ENCODE results near the gene CUTC.
"Not testable (repeated sequence)": the region's sequence is repeated elsewhere in the genome, so short reads cannot be mapped to it uniquely, and the experiment has no call there.

CUTC gene

DNA sequence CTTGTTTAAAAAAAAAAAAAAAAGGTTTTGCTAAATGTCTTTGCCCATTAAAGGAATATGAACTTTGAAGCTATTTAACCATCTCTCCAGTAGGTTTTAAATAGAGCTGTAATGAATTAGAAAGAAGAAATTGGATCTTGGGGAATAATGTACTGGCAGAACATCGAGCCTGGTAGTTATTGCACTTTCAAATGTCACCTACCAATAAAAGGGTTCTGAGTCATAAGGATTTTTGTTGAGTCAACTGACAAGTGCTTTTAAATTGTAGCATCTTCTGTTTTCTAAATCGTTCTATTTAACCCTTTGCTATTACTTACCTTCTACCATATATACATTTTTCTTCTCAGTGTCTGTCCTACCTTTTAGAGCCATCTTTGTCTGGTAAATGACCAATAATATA is 10.7 kb downstream of the CUTC start:
- no peak for DNase-seq (ENCODE audit: low read depth, low spot score)

GRCh38 chr10:99743841-99744240 is 11.8 kb downstream of the CUTC start:
- DNase-seq (ENCODE audit: low read depth, low spot score), result no peak

DNA sequence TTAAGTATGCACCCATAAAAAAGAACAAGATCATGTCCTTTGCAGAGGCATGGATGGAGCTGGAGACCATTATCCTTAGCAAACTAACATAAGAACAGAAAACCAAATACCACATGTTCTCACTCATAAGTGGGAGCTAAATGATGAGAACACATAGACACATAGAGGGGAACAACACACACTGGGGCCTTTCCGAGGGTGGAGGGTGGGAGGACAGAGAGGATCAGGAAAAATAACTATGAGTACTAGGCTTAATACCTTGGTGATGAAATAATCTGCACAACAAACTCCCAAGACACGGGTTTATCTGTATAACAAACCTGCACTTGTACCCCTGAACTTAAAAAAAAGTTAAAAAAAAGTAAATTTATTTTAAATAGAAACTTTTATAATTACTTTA is 14.1 kb downstream of the CUTC start:
- not testable (repeated sequence) for DNase-seq (ENCODE audit: low read depth, low spot score)

- no peak for DNase-seq (ENCODE audit: low read depth, low spot score)
Measured at GRCh38 chr10:99748823-99749451, 16.9 kb downstream of the CUTC start.

DNA sequence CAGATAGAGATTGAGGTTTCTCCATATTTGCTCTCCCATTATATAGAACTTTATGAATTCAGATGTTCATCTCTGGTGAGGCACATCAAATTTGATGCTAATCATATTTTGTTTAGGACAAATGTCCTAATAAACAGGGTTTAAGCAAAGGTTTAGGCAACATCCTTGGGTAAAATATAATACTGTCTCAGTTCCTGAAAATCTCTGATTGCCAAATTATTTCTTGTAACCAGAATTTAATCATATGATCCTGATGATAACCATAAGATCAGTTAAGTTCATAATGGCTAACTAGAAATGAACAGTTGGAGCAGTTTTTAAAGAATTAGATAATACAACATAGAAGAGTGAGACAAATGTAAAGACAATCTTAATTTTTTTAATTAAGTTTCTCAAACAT is 18.6 kb downstream of the CUTC start:
- no peak for DNase-seq (ENCODE audit: low read depth, low spot score)

GRCh38 chr10:99754670-99755069 is 22.6 kb downstream of the CUTC start:
- no peak for DNase-seq (ENCODE audit: low read depth, low spot score)

DNA sequence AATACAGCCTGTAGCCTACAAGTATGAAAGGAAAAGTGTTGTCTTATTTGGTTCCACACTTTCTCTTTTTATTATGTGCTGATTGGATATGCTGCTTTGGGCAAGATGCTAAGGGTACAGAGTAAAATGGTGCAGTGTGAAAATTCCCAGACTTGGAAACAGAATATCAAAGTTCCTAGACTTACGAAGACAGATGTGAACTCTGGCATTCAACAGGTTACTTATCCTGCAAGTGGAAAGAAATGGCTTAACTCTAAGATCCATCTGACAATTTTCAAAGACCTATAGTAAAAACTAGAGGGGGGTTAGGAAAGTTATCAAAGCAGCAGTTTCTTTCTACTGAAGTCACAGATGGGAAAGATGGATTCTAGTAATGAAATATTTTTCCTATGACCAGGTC is 24.1 kb downstream of the CUTC start:
- DNase-seq (ENCODE audit: low read depth, low spot score), result no peak

GRCh38 chr10:99758211-99758891 is 26.3 kb downstream of the CUTC start:
- no peak for DNase-seq (ENCODE audit: low read depth, low spot score)

- DNase-seq (ENCODE audit: low read depth, low spot score), result no peak
Measured at GRCh38 chr10:99760321-99760720, 28.3 kb downstream of the CUTC start.

DNA sequence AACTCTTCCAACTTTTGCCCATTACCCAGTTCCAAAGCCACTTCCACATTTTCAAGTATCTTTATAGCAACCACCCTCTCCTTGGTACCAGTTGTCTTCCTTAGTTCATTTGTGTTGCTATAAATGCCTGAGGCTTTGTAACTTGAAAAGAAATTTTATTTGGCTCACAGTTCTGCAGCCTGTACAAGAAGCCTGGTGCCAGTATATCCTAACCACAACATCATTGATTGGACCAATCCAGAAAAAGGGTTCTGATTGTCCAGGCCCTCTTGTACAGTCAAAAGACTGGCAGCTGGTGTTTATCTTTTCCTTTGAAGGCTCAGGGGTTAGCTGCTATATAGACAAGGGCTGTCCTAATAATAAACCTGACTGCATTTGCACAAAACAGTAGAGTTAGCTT is 29.3 kb downstream of the CUTC start:
- peak; percentile 20 for DNase-seq (ENCODE audit: low read depth, low spot score)

DNA sequence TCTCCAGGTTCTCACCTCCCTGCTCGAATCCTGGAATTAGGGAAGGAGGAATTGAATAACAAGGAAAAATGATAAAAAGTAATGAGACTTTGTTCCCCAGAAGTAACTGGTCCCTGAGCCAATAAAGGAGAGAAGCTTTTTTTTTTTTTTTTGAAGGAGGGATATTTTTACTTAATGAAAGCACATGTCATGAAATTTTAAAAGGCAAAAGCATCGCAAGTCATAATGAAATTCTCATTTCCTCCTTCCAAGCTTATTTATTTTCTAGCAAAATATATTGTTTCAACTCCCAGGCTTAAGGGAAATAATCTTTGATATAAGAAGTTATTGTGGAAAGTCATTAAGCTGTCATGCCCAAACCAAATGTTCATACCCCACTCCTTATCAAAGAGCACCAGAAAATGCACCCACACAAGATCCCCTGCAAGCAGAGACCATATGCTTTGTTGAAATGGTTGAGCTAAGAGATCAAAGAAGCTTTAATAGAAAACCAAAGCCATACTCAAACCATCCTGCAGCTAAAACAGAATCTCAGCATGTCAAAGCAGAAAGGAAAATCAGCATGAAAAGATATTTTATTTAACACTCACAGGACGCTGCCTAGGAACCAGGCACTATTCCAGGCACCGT is 33.8 kb downstream of the CUTC start:
- no peak for DNase-seq (ENCODE audit: low read depth, low spot score)

GRCh38 chr10:99766302-99766681 is 34.3 kb downstream of the CUTC start:
- no peak for DNase-seq (ENCODE audit: low read depth, low spot score)

GRCh38 chr10:99767901-99768300 is 35.9 kb downstream of the CUTC start:
- no peak for DNase-seq (ENCODE audit: low read depth, low spot score)

- no peak for DNase-seq (ENCODE audit: low read depth, low spot score)
Measured at GRCh38 chr10:99768556-99768955, 36.5 kb downstream of the CUTC start.

- DNase-seq (ENCODE audit: low read depth, low spot score), result no peak
Measured at GRCh38 chr10:99769706-99770105, 37.7 kb downstream of the CUTC start.

DNA sequence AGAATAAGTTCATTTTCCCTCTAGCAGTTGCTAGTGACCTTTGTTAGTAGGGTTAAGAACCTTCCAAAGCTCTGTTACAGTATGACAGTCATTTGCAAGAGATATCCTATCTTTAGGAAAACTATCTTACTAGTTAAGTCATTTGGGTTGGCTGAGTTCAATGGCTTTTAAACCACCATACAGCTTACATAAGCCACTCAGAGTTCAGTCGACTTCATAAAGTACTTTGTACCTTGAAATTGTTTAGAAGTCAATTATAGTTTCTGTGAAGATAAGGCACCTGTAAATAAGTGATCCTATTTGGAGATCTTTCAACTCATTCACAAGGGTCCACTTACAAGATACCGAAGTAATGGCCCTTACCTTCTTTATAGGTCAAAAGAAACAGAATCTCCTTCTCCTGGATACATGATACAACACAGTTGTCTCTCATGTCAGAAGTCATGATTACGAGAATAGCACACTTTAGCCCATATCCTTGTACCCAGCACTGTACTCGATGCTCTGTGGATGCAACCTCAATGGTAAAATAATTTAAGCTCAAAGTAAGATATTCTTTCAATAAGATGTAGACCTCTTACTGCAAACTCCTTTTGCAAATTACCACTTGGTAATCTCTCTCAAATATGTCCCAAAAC is 38.5 kb downstream of the CUTC start:
- no peak for DNase-seq (ENCODE audit: low read depth, low spot score)

DNA sequence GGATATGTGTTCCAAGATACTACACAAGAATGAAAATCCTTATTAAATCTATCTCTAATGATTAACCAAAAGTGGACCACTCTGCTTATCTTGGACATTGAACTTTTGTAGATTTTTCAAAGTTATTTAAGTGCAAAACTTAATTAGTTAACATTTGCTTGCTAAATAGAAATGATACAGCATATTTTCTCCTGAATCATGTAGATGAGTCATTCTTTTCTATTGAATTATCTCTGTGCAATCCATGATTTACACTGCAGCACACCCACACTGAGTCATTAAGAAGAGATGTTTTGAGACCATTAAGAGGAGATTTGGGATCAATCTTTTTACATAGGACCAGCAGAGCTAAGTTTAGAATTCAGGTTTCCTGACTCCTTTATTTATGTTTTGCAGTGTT is 43.8 kb downstream of the CUTC start:
- peak; percentile 59 for DNase-seq (ENCODE audit: low read depth, low spot score)

DNA sequence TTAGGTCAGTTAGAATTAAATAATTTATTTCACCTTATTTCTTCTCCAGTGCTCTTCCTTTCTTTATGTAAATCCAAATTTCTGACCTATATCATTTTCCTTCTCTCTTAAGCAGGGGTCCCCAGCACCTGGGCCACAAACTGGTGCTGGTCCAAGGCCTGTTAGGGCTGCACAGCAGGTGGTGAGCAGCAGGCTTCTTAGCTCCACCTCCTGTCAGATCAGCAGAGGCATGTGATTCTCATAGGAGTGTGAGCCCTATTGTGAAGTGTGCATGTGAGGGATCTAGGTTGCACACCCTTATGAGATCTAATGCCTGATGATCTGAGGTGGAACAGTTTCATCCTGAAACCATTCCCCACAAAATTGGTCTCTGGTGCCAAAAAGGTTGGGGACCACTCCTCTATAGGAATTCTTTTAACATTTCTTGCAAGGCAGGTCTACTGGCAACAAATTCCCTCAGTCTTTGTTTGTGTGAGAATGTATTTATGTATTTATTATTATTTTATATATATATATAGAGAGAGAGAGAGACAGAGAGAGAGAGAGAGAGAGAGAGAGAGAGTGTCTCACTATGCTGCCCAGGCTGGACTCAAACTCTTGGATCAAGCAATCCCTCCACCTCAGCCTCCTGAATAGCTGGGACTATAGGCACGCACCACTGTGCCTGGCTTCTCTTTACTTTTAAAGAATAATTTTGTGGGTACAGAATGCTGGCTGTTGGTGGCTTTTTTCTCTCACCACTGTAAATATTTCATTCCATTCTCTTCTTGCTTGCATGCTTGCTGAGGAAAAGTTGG is 46.1 kb downstream of the CUTC start:
- no peak for DNase-seq (ENCODE audit: low read depth, low spot score)

- peak; percentile 29 for DNase-seq (ENCODE audit: low read depth, low spot score)
Measured at GRCh38 chr10:99779335-99779734, 47.3 kb downstream of the CUTC start.

DNA sequence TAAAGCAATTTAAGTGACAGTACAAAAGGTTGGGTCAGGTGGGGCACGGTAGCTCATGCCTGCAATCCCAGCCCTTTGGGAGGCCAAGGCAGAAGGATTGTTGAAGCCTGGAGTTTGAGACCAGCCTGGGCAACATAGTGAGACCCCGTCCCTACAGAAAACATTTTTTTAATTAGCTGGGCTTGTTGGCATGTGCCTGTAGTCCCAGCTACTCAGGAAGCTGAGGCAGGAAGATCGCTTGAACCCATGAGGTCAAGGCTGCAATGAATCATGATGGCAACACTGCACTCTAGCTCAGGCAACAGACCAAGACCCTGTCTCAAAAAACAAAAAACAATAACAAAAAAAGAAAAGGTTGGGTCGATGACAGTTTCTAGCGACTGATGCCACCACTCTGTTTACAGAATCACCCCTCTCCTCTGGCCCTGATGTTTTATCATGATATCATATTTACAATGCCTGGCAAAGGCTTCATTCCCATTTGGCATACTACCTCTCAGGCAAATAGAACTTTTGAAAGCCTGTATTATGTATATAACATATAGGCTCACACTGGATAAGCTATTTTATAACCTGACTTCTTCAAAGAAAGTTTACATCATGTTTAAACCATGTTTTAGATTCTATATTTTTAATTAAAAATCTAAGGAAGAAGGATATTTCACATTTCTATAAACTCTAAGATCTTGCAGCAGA is 49.8 kb downstream of the CUTC start:
- DNase-seq (ENCODE audit: low read depth, low spot score), result no peak

Data from astrocyte of the hippocampus (primary cell).